HG03025 (cell line): ENCODE results near the gene QPRT.
"Not testable (repeated sequence)": the region's sequence is repeated elsewhere in the genome, so short reads cannot be mapped to it uniquely, and the experiment has no call there.

Source experiments
- ATAC-seq: cut with Tn5 transposase; IDR thresholded peaks from one replicate; pipeline ENCODE4 v1.9.1; 2021; ENCODE audit warnings: mild to moderate bottlenecking, moderate library complexity; ENCODE audit not compliant: unreplicated experiment, low FRiP score

The QPRT gene

DNA sequence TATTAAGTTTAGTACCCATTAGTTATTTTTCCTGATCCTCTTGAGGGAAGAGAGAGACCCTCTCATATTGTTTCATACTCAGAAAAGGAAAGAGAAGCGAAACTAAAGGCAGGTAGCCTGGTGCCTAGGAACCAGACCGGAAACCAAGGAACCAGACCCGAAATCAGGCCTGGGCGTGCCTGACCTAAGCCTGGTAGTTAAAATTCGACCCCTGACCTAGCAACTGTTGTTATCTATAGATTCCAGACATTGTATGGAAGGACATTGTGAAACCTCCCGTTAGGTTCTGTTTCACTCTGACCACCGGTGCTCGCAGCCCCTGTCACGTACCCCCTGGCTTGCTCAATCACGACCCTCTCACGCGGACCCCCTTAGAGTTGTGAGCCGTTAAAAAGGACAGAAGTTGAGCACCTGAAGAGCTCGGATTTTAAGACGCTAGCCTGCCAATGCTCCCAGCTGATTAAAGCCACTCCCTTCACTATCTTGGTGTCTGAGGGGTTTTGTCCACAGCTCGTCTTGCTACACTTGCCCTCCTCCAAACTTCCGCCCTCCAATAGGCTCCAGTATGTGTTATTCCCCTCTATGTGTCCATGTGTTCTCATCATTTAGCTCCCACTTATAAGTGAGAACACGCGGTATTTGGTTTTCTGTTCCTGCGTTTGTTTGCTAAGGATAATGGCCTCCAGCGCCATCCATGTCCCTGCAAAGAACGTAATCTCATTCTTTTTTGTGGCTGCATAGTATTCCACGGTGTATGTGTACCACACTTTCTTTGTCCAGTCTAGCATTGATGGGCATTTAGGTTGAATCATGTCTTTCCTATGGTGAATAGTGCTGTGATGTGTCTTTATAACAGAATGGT, 10.7 kb downstream of the QPRT start:
- not testable (repeated sequence) for ATAC-seq

DNA sequence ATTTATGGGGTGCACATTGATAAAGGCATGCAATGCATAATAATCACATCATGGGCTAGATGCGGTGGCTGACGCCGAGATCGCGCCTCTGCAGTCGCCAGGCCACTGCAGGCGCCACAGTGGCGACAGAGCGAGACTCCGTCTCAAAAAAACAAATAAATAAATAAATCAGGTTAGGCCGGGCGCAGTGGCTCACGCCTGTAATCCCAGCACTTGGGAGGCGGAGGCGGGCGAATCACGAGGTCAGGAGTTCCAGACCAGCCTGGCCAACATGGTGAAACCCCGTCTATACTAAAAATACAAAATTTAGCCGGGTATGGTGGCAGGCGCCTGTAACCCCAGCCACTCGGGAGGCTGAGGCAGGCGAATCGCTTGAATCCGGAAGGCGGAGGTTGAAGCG, 13.6 kb downstream of the QPRT start:
- ATAC-seq, result not testable (repeated sequence)

DNA sequence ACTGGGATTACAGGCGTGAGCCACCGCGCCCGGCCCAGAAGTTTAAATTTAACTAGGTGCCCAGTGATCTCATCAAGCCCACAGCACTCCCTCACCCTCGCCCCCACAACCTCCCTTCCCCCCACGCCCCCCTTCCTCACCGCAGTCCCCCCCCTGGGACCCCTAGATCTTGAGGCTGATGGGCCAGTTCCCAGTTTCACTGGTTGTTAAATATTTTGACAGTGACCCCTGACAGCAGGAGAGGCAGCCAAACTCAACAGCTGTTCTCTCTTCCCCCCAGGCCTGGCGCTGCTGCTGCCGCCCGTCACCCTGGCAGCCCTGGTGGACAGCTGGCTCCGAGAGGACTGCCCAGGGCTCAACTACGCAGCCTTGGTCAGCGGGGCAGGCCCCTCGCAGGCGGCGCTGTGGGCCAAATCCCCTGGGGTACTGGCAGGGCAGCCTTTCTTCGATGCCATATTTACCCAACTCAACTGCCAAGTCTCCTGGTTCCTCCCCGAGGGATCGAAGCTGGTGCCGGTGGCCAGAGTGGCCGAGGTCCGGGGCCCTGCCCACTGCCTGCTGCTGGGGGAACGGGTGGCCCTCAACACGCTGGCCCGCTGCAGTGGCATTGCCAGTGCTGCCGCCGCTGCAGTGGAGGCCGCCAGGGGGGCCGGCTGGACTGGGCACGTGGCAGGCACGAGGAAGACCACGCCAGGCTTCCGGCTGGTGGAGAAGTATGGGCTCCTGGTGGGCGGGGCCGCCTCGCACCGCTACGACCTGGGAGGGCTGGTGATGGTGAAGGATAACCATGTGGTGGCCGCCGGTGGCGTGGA, 15.6 kb downstream of the QPRT start:
- no peak for ATAC-seq

DNA sequence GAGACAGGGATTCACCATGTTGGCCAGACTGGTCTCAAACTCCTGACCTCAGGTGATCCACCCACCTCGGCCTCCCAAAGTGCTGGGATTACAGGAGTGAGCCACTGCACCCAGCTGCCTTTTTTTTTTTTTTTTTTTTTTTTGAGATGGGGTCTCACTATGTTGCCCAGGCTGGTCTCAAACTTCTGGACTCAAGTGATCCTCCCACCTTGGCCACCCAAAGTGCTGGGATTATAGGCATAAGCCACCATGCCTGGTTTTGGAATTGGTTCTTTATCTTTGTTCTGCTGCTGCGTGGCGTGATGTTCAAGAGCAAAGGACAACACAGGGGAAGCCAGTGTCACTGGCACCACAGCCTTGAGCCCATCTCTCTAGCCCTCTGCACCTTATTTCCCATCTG, 16.7 kb downstream of the QPRT start:
- not testable (repeated sequence) for ATAC-seq

DNA sequence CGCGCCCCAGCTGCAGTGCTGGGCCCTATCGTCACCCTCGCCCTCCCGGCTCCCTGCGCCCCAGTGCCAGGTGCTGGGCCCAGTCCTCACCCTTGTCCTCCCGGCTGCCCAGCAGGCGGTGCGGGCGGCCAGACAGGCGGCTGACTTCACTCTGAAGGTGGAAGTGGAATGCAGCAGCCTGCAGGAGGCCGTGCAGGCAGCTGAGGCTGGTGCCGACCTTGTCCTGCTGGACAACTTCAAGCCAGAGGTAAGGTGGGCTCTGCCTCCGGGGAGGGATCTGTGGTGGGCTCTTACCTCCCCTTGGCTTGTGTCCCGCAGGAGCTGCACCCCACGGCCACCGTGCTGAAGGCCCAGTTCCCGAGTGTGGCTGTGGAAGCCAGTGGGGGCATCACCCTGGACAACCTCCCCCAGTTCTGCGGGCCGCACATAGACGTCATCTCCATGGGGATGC, 17.9 kb downstream of the QPRT start:
- no peak for ATAC-seq

DNA sequence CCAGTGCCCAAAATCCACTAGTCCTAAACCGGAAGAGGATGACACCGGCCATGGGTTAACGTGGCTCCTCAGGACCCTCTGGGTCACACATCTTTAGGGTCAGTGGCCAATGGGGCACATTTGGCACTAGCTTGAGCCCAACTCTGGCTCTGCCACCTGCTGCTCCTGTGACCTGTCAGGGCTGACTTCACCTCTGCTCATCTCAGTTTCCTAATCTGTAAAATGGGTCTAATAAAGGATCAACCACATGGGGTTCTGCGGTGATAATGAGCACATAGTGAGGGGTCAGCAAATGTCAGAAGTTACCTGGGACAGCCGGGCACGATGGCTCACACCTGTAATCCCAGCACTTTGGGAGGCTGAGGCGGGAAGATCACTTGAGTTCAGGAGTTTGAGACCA, 18.4 kb downstream of the QPRT start:
- no peak for ATAC-seq

DNA sequence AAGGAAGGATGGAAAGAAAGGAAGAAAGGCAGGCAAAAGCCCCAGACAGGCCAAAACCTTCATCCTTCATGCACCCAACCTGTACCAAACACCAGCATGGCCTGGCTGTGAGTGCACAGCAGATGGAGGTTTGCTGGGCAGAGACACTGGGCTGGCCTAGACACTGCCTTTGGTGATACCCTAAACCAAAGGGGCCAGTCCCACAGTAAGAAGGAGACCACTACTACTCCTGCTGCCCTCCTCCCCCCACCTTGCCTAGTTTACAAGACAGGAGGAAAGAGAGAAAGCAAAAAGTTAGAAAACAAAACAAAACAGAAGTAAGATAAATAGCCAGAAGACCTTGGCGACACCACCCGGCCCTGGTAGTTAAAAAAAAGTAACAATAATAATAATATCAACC, 19.1 kb downstream of the QPRT start:
- no peak for ATAC-seq

DNA sequence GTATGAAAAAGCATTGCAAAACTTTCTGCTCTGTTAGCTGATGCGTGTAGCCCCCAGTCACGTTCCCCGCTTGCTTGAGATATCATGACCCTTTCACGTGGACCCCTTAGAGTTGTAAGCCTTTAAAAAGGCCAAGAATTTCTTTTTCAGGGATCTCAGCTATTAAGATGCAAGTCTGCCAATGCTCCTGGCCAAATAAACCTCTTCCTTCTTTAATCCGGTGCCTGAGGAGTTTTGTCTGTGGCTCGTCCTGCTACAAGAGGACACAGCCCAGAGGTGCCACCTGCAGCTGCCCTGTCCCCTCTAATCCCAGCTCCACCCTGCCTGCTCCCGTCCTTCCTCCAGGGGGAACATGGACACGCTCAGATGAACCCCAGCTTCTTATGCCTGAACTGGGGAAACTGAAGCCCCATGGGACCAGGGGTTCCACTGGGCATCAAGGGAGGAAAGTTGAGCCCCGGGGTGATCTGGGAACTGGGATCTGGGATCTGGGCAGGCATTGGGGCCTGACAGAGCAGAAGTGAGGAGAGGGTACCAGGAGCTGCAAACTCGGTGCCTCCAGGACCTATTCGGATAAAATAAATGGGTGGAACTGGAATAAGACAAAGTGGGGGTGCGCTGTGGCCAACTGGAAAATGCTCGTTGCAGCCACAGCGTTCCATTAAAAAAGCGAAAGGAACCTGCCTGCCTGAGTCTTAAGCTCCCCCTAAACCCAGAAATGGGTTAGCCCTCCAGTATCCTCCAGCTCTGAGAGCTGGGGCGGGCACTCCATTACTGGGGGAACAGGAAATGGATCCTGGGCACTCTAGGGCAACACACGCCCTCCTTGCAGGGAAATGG, 19.7 kb downstream of the QPRT start:
- ATAC-seq, result no peak

DNA sequence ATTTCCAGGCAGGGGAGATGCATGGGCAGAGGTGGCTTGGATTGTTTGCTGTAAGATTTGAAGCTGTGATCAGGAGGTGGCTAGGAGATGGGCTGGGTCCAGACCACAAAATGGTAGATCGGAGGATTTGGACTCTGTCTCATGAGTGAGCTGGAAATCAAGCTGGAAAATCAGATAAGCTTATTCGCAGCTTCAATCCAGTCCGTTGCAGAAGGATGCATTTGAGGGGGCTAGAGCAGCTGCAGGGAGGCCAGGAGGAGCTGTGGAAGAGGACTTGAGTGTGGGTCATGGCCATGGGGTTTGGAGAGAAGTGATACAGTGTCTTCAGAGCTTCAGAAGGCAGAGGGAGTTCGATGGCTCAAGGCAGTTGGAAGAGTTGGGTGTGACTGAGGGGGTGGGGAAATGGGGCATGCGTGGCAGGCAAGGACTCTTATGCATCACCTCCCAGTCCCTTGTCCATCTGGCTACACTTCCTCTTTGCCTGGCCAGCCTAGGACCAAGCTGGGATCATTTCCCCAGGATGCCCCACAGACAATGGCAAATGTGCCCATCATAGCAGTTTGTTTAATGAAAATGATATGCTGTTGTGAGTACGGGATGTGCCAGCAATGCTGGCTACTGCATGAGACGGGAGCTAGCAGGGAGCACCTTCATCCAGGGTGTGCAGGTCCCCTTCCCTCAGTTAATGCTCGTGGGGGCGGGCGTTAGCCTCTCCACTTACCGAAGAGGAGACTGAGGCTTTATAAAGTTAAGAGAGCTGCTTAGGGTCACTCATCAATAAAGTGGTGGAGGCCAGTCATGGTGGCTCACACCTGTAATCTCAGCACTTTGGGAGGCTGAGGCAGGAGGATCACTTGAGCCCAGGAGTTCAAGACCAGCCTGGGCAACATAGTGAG, 20.6 kb downstream of the QPRT start:
- ATAC-seq, result no peak

DNA sequence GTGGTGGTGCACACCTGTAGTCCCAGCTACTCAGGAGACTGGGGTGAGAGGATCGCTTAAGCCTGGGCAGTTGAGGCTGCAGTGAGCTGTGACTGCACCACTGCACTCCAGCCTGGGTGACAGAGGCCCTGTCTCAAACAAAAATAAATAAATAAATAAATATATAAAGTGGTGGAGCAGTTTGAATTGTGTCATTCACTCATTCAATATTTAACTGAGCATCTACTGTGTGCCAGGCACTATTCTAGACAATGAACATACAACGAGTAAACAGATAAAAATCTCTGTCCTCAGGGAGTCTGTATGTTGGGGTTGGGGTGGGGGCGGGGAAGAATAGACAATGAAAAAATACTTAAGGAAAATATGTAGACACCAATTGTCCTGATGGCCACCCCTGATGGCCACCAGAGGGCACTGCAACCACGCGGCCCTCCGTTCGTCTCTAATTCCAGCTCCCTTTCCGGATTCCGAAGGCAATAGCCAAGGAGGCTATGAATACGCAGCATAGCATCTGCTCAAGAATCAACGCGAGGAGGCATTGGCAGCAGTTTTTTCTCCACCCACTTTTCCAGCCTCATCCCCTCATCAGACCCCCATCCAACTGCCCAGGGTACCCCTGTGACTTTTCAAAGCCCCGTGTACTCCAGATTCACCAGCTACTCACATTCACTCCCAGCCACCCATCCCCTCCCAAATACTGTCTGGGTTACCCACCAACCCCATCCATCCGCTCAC, 21.4 kb downstream of the QPRT start:
- ATAC-seq, result no peak

DNA sequence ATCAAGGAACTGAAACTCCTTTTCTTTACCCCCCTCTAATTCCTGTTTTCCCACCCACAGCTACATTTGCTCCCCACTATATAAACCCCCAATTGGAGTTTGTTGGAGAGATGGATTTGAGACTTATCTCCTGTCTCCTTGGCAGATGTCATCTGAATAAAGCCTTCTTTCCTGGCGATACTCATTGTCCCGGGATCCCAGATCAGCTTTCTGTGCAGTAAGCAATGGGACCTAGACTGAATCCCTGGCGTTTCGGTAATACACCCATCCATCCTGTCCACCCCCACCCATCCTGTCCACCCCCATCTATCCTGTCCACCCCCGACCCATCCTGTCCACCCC, 22.2 kb downstream of the QPRT start:
- ATAC-seq, result no peak

DNA sequence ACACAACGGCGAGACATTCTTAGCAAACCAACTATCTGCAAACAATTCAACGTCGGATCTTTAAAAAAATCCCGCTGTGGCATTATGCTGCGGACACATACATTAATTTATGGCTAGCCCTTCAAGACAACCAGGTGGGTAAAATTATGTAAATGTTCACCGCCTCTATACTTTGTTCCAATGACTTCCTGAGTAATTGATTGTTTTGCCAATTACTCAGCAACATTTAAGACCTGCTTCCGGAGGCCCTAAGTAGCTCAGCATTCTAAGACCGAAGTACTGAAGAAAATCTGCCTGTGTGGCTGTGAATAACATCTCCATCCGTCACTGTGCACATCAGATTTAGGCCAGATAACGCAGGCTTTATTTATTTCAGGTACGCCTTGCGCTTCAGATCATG, 23.3 kb downstream of the QPRT start:
- no peak for ATAC-seq

DNA sequence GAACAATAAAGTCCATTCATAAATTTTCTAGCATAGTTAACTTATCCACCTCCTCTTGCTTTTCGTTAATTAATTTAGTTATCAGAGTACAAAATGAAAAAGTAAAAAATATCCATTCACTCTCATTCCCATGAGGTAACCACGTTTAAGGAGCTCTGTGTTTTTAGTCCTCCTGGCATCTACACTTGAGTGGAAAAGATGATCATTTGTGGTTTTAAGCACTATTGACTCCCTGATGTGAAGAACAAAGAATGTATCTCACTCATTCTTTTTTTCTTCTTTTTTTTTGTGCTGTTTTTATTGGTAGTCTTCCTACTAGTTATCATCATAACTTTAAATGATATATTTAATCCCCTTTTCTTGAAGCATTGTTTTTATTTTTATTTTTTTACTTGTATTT, 26.1 kb downstream of the QPRT start:
- ATAC-seq, result no peak

DNA sequence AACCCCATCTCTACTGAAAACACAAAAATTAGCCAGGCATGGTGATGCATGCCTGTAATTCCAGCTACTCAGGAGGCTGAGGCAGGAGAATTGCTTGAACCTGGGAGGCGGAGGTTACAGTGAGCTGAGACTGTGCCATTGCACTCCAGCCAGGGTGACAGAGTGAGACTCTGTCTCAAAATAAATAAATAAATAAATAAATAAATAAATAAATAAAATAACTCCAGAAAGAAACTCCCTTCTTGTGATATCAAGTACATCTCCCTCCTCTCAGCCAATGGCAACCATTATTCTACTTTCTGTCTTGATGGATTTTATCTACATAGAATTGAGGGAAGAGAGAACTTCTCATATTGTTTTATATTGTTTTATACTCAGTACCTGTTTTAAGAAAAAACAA, 28.2 kb downstream of the QPRT start:
- ATAC-seq, result not testable (repeated sequence)

DNA sequence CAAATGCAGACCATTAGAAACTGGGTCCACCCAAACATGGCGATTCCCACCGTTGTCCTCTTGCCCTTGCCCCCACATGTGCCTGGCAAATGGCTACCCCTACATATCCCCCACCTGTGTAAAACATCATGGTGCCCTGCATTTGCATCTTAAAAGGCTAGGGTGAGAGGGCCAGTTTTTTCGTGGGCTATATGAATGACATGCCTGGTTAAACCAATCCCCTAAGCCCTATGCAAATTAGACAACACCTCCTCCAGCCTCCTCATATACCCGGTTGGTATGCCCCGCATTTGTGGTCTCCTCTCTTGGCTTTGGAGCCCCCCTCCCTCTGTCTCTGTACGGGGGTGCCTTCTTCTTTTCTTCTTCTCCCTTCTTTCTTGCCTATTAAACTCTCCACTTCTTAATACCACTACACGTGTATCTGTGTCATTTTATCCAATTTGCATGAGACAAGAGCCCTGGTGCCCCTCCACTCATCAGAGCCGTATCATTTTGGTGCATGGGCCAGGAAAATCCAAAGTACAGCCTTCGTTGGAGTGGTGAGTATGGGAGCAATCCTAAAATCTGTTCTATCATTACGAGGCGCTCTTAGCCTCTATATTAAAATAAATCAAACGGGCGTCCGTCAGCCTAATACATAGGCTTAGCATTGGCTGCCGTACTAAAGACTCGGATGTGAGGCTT, 30.1 kb downstream of the QPRT start:
- ATAC-seq, result no peak

DNA sequence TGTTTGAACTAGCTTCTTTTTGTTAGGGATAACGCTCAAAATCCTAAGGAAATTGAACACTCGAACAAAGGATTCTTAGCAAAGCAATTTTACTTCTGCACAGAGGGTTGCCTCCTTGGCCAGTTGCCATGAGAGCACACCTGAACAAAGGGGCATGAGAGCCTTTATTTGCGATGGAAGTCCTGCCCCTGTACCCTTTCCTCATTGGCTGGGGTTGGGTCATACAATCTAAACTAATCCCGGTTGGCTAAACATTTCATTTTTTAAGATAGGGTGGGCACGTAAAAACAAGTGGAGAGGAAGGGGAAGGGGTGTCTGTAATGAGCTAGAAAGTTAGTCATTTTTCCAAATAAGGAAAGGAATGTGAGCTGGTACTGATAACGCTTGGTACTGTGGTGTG, 30.7 kb downstream of the QPRT start:
- not testable (repeated sequence) for ATAC-seq

DNA sequence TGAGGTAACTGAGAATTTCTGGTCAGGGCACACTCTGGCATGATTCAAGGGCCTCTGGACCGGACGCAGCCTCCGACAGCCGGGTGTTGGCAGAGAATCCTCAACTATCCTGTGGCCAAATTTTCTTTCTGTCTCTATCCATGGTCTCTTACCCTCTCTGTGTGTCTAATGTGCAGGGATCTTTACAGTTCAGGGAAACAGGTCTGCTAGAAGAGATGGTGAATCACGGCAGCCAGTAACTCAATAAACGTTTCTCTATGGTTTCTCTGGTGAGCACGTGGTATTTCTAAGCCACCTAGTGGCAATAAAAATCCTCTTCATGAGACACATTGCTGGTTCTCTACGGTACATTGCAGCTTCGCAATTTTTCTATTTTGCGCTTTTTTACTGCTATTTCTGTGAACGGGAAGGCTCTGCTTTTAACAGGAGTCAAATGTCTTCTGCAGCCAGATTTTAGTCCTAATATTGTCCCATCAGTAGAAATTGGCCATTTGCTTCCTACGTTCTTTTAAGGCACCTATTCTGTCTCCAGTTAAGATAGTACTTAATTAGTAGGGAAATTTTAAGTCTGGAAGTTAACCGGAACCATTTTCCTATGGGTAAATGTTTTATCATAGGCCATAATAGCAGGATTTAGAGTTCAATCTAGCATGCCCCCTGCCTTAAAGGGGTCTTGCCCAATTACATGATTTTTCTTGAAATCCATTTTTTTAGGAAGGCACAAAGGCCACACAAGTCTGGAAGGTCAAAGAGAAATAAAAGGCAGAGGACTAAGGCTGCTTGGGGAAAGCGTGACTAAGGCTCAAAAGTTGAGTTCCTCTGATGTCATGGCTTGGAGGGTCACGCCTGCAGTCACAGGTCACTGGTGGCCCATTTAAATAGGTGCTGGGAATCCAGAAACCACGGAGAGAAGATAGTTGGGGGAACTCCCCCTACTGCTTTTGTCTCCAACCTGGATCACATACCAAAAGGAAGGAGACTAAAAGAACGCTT, 31.5 kb downstream of the QPRT start:
- no peak for ATAC-seq
